Erythroblast (primary cell): ENCODE results near the gene SDSL.
A peak's percentile ranks its signal among the peaks of the same experiment; 100 is the strongest.

Source experiments
- DNase-seq, 2 experiments: peaks; one replicate each; lab custom pipeline; 2025; lab: John Stamatoyannopoulos, UW
- GATA1 ChIP-seq: IDR thresholded peaks from 2 replicates; pipeline ENCODE4 v1.6.1; 2011; ENCODE audit warnings: low read depth, mild to moderate bottlenecking, control low read depth, low read length, moderate library complexity
- POLR2A ChIP-seq: IDR thresholded peaks from 2 replicates; pipeline ENCODE4 v1.6.1; 2011; ENCODE audit warnings: mild to moderate bottlenecking, low read length

Gene SDSL

DNA sequence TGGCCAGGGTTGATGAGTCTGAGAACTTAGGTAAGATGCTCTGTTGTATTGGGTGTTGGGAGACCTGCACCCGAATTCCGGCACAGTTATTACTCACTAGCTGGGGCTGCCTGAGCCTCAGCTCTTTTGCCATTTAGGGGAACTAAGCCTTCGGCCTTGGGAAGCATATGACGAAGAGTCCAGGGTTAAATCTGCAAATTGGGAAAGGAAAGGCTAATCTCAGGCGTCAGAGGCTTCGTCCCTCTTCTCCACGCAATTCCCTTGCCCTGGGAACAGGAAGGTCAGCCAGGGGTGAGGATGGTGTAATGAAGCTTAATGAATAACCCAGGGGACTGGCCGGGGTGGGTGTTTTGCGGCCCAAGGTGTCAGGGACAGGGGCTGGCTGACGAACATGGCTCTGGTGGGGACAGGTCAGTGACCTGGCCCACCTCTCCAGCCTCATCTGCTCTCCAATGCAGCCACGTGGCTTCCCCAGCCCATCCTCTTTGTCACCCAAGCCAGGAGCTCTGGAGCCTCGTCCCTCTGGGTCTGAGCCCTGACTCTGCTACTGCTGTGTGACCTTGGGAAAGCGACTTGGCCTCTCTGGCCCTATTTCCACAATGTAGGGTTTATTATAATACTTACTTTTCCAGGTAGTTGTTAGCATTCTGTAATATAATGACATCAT lies 3.8 kb upstream of the SDSL start:
- DNase-seq: no peak
- TF ChIP-seq GATA1 (no peak), POLR2A (no peak)

DNA sequence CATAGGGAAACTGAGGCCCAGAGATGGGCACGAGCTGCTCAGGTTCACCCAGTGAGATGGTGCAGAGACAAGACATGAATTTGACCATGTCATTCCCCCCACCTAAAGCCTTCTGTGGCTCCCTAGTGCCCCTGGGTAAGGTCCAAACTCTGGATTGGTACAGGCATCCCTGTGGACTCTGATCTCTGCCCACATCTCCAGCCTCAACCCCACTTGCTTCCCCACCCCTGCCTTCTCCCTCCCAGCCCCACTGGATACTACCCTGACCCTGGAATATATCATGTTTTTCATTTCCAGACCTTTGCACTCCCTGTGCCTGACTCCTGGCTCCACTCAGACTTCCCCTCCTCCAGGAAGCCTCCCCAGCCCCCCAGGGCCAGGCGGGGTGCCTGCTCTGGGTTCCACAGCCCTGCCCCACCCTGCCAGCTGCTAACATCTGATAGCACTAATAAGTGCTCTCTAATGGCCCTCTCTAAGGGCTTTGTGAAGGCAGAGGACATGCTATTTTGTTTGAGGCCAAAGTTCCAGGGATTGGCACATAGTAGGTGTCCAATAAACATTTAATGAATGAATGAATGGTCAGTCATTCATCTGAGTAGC lies 1.1 kb upstream of the SDSL start:
- TF ChIP-seq GATA1 (peak; percentile 45), POLR2A (no peak)
- peak; percentile 91 to 94 for DNase-seq

DNA sequence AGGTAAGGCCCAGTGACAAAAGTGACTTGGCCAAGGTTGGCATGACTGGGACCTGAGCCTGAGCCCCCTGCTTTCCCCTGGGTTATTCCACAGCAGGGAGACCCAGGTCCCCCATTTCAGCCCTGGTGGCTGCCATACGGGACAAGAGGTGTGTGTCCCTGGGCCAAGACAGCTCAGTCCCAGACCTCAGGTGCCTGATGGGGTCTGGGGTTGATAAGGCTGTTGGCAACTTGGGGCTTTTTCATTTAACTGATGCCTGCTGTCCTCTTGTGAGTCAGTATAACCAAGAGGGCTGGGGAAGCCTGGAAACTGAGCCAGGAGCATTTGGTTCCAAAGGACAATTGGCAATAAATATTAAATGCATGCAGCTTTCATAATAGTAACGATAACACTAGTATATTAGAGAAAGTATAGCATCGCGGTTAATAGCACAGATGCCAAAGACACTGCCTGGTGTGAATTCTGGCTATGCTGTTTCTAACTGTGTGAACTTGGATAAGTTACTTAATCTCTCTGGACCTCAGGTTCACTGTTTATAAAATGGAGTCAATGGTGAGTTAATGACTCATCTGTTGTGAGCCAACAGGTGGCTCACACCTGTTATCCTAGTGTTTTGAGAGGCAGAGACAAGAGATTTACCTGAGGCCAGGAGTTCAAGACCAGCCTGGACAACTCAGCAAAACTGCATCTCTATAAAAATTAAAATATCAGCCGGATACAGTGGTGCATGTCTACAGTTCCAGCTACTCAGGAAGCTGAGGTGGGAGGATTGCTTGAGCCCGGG lies 898 bp downstream of the SDSL start:
- TF ChIP-seq GATA1 (no peak), POLR2A (no peak)
- DNase-seq: peak; percentile 64 to 68

DNA sequence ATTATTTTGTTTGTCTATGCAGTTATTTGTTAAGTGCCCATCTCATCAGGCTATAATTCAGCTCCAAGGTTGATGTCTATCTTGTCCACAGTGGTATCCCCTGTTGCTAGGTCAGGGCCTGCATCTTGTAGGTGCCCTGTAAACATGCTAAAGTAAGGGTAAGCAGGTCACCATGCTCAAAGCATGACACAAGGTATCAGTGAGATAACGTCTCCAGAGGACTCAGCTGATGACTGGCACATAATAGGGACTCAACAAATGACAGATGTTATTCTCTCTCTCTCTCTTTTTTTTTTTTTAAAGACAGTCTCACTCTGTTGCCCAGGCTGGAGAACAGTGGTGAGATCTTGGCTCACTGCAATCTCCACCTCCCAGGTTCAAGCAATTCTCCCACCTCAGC lies 2.3 kb downstream of the SDSL start:
- TF ChIP-seq POLR2A (no peak), GATA1 (no peak)
- peak; percentile 45 to 78 for DNase-seq

DNA sequence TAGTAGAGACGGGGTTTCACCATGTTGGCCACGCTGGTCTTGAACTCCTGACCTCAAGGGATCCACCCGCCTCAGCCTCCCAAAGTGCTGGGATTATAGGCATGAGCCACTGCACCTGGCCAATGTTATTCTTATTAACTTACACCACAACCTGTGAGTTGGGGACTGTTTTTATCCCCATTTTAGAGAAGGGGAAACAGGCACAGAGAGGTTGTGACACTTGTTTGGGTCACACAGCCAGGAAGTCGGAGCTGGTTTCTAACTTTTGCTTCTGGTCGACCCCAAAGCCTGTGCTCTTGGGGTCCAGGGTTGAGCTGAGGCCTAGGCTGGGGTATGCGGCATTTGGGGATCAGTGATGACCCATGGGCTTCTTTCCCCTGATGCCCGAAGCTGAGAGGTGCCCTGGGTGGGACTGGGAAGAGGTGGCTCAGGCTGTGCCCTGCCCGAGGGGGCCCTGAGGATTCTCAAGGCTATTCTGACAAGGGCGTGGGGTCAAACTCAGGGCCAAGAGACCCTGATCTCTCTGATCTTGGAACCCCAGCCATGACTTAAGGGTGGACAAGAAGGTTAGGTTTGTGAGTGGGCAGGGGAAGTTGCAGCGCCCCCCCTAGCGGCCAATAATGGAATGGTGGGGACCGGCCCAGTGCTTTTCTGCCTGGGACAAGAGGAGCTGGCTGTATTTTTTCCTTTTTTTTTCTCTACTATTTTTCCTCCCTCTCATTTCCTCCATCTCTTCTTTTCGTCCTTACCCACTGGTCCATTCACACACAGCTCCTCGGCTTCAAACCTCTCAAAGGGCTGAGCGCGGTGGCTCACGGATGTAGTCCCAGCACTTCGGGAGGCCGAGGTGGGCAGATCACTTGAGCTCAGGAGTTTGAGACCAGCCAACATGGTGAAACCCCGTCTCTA lies 3.0 kb downstream of the SDSL start:
- TF ChIP-seq GATA1 (no peak), POLR2A (no peak)
- DNase-seq: peak; percentile 77 to 84

DNA sequence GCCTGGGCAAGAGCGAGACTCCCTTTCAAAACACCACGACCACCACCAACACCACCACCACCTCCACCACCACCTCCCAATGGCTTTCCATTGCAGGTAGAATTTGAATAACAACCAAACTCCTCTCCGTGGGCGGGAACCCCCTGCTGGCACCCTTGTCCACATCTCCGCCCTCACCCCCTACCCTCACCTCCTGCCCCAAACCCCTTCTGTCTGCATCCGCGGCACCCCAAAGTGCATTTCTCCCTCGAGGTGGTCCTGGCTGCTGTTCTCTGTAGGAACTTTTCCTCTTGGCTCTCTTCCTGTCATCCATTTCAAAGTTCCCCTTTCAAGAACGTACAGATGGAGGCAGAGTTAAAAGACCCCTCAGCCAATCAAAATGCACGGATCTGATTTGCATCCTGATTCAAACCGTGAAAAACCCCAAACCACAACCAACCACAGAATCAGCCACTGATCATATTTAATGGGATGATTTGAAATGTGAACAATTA lies 3.8 kb downstream of the SDSL start:
- DNase-seq: no peak
- no peak for TF ChIP-seq POLR2A
- no peak for TF ChIP-seq GATA1

DNA sequence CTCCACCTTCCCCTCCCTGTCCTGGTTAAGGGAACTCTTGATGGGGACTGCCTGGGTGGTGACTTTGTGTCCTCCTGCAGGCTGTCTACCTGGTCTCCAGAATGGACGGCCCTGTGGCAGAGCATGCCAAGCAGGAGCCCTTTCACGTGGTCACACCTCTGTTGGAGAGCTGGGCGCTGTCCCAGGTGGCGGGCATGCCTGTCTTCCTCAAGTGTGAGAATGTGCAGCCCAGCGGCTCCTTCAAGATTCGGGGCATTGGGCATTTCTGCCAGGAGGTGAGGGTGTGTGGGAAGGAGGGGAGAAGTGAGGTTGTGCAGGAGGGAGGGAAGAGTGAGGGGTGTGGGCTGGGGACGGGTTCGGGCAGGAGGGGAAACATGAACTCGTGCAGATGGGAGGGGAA lies 5.7 kb downstream of the SDSL start:
- DNase-seq: no peak
- TF ChIP-seq POLR2A: no peak
- no peak for TF ChIP-seq GATA1

DNA sequence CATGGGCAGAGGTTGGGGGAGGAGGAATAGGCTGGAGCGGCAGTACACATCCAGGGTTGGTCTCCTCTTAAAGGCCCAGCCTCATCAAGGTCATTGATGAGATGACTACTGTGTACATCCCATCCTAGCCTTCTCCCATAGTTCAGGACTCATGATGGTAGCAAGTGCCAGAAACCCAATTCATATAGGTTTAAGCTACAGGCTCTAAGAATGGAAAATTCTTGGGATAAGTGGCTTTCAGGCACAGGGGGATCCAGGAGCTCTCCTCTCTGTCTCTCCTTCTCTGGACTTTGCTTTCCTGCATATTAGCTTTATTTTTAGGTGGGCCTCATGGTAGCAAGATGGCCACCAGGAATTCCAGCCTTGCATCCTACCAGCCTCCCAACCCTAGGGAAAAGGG lies 6.3 kb downstream of the SDSL start:
- TF ChIP-seq POLR2A: no peak
- TF ChIP-seq GATA1: no peak
- no peak for DNase-seq

DNA sequence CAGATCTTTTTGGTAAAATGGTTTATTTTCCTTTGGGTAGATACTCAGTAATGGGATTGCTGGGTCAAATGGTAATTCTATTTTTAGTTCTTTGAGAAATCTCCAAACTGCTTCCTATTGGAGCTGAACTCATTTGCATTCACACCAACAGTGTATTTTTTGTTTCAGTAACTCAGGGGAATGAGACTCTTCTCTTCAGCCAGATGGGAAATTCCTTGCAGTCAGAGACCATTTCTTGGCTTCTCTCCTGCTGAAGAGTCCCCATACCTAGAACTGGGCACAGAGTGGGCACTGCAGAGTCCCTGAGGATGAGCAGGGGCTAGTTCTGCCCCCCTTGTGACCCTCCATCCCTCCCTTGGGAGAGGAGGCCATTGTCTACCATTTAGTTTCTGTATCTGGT lies 10.8 kb downstream of the SDSL start:
- TF ChIP-seq POLR2A (no peak), GATA1 (no peak)
- no peak for DNase-seq

DNA sequence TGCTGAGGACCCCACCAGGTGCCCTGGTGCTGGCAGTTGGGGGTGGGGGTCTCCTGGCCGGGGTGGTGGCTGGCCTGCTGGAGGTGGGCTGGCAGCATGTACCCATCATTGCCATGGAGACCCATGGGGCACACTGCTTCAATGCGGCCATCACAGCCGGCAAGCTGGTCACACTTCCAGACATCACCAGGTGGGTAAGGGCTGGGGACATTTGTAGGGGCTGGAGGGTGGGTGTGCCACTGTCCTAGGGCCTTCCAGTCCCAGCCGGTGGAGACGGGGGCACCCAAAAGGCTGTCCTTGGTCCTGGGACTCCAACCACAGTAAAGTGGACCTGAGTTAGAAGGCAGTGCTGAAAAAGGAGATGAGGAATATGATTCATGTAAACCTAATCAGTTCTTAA lies 13.2 kb downstream of the SDSL start:
- no peak for DNase-seq

DNA sequence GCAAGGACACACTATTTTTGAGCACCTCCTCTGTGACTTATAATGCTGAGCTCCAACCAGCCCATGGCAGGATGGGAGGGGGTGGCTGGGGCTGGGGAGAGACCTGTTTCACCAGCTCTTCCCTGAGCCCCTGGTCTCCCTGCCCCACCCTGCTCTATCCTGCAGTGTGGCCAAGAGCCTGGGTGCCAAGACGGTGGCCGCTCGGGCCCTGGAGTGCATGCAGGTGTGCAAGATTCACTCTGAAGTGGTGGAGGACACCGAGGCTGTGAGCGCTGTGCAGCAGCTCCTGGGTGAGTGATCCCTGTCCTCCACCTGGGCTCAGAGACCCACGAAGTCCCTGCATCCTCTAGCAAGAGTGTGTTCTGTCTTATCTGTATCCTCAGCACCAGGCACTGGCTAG lies 14.4 kb downstream of the SDSL start:
- TF ChIP-seq GATA1 (no peak), POLR2A (no peak)

More for the DNA sequence above, 13.2 kb downstream of the SDSL start:
- TF ChIP-seq GATA1 (no peak), POLR2A (no peak)

DNA sequence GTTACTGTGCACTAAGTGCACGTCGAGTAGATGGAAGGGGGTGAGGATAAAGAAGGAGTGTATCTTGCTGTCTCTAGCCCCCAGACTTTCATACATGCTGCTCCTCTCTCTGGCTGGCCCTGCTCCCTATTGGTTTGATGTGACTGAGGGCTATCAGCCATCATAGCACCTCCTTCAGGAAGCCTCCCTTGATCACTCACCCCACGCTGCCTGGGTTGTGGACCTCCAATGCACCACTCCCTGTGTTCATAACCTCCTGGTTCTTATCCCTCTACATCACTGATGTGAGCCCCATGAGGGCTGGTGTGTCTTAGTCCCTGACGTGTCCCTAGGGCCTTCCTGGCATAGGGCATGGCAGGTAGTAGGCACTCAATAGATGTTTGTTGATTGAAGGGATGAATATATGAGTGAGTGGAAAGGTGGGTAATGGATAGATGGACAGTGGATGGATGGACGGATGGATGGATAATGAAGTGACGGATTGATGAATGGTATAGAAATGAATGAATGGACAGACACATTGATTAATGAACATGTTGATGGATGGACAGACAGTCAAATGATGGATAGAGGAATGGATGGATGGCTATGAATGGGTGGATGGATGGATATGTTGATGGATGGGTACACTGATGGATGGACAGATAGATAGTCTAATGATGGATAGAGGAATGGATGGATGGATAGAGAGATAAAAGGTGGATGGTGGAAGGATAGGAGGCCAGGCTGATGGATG lies 15.0 kb downstream of the SDSL start:
- DNase-seq: no peak
- no peak for TF ChIP-seq GATA1
- TF ChIP-seq POLR2A: no peak

More for the DNA sequence above, 14.4 kb downstream of the SDSL start:
- no peak for DNase-seq

DNA sequence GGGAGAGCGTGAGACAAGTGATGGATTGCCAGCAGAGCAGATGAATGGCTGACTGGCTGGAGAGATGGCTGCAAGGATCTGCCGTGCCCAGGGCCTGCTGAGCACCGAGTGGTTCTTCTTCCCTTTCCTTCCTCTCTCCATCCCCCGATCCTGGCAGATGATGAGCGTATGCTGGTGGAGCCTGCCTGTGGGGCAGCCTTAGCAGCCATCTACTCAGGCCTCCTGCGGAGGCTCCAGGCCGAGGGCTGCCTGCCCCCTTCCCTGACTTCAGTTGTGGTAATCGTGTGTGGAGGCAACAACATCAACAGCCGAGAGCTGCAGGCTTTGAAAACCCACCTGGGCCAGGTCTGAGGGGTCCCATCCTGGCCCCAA lies 15.5 kb downstream of the SDSL start:
- TF ChIP-seq GATA1: no peak
- no peak for TF ChIP-seq POLR2A
- DNase-seq: no peak
